Testis (tissue), 2 donors: ENCODE measurements around the gene RAB3IP.

Experiments
- CTCF ChIP-seq, 3 experiments: fragments of 450-650 bp in 2 of 3; fragments of 200-600 bp in 1 of 3; sonication (generic) in 1 of 3; IDR thresholded peaks; one replicate each; pipeline ENCODE4 v1.5.1; 2016 to 2019; ENCODE audit warnings: antibody characterized with exemption in 3 of 3, mild to moderate bottlenecking in 2 of 3, moderate library complexity in 1 of 3
- POLR2A ChIP-seq: fragments of 450-650 bp; IDR thresholded peaks from one replicate; pipeline ENCODE4 v1.6.1; 2017; ENCODE audit warnings: antibody characterized with exemption, mild to moderate bottlenecking, moderate library complexity

DNA sequence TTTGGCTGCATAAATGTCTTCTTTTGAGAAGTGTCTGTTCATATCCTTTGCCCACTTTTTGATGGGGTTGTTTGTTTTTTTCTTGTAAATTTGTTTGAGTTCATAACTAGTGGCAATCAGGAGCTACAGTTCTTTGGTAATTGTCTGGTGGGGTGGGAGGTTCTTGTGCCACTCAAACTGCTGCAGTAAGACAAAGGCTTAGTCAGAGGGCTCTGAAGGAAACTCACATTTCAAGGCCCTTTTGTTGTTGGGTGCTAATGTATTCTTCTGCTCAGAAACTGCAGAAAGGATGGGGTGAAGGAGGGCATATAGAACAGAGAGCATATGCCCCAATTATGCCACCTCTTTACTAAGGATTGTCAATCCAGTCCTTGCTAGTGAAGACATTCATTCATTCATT lies 108.3 kb downstream of the RAB3IP start:
- TF ChIP-seq CTCF (IDR thresholded peaks at IDR 0.05) (no peak), POLR2A (no peak)
